Neural progenitor cell (in vitro differentiated cells): Measurements from ENCODE around the gene TNFRSF14. TPM values are rescaled to one million over a fixed set of nuclear protein-coding genes. Genes with fewer than 3 reads are reported as not detected.

Experiments
- DNase-seq: peaks from one replicate; pipeline ENCODE4 v3.0.0-alpha.2; 2016; ENCODE audit warnings: low spot score
- H2AFZ ChIP-seq: fragments of 200-600 bp; sonication (generic); replicated peaks from 2 replicates; pipeline ENCODE4 v1.6.1; 2016; ENCODE audit warnings: antibody characterized with exemption
- H3F3A ChIP-seq: fragments of 200-600 bp; sonication (generic); 2 replicates; pipeline ENCODE4 v1.6.1; 2016; ENCODE audit warnings: antibody characterized with exemption, low read depth
- H3K27ac ChIP-seq: fragments of 200-600 bp; sonication (generic); 2 replicates; pipeline ENCODE4 v1.5.1; 2016; ENCODE audit warnings: mild to moderate bottlenecking
- H3K27me3 ChIP-seq: fragments of 200-600 bp; sonication (generic); 2 replicates; pipeline ENCODE4 v1.6.1; 2016; ENCODE audit warnings: mild to moderate bottlenecking, moderate library complexity
- H3K36me3 ChIP-seq: fragments of 200-600 bp; sonication (generic); 2 replicates; pipeline ENCODE4 v1.5.1; 2016
- H3K4me1 ChIP-seq: fragments of 200-600 bp; sonication (generic); 2 replicates; pipeline ENCODE4 v1.6.1; 2016; ENCODE audit warnings: mixed run types
- H3K4me2 ChIP-seq: fragments of 200-600 bp; sonication (generic); 2 replicates; pipeline ENCODE4 v1.6.1; 2016
- H3K4me3 ChIP-seq: fragments of 200-600 bp; sonication (generic); 2 replicates; pipeline ENCODE4 v1.5.1; 2016
- H3K79me2 ChIP-seq: fragments of 200-600 bp; sonication (generic); 2 replicates; pipeline ENCODE4 v1.6.1; 2016; ENCODE audit warnings: low read depth
- H3K9ac ChIP-seq: fragments of 200-600 bp; sonication (generic); 2 replicates; pipeline ENCODE4 v1.6.1; 2016
- H3K9me3 ChIP-seq: fragments of 200-600 bp; sonication (generic); 2 replicates; pipeline ENCODE4 v1.5.1; 2016; ENCODE audit warnings: low read depth
- H4K20me1 ChIP-seq: fragments of 200-600 bp; sonication (generic); 2 replicates; pipeline ENCODE4 v1.6.1; 2016; ENCODE audit warnings: low read depth
- H3K27ac Mint-ChIP-seq: 3 replicates; pipeline ENCODE4 v1.8.0; 2021; ENCODE audit warnings: mixed read lengths
- H3K27me3 Mint-ChIP-seq: 2 replicates; pipeline ENCODE4 v1.8.0; 2022; ENCODE audit warnings: low read depth, mild to moderate bottlenecking, inconsistent platforms, moderate library complexity, mixed read lengths; ENCODE audit not compliant: insufficient read depth
- H3K36me3 Mint-ChIP-seq: 3 replicates; pipeline ENCODE4 v1.8.0; 2021; ENCODE audit warnings: mixed read lengths
- H3K4me1 Mint-ChIP-seq: 3 replicates; pipeline ENCODE4 v1.8.0; 2021; ENCODE audit warnings: mixed read lengths
- H3K4me3 Mint-ChIP-seq: 3 replicates; pipeline ENCODE4 v1.8.0; 2021; ENCODE audit warnings: mild to moderate bottlenecking, moderate library complexity, mixed read lengths
- H3K9me3 Mint-ChIP-seq: 3 replicates; pipeline ENCODE4 v1.8.0; 2020; ENCODE audit warnings: mixed read lengths
- EZH2 ChIP-seq: fragments of 200-600 bp; sonication (generic); IDR thresholded peaks from 2 replicates; pipeline ENCODE4 v1.6.1; 2017; ENCODE audit warnings: antibody characterized with exemption, mild to moderate bottlenecking, moderate library complexity
- EZH2phosphoT487 ChIP-seq: fragments of 200-600 bp; sonication (generic); IDR thresholded peaks from 2 replicates; pipeline ENCODE4 v1.6.1; 2017; ENCODE audit warnings: antibody characterized with exemption
- total RNA-seq: library from RNA; depleted of rRNA; stranded (reverse); fragments of >200 nt; gene quantifications from 2 replicates; pipeline ENCODE4 v1.2.3, GENCODE V29; 2015; ENCODE audit warnings: low replicate concordance
- TF ChIP-seq, protein P1 (sequence below): fragments of 200-600 bp; sonication (generic); IDR thresholded peaks from 2 replicates; pipeline ENCODE4 v1.5.1; 2017; ENCODE audit warnings: antibody characterized with exemption, mild to moderate bottlenecking

The TNFRSF14 gene
- total RNA-seq, 1 donor from 2014 or later, result not detected

- peak; percentile 76 for DNase-seq
- Histone ChIP-seq H2AFZ (no peak overlapping the region), H3K9me3 (no peaks in the 10 kb centered on the region), H4K20me1 (peaks cover 48% of the 10 kb centered on the region), H3K4me1 (peaks cover 59% of the 10 kb centered on the region), H3K36me3 (no peaks in the 10 kb centered on the region), H3K9ac (peak overlapping the region; percentile 40), H3F3A (peaks cover 23% of the 10 kb centered on the region), H3K27me3 (peaks cover 77% of the 10 kb centered on the region), H3K4me2 (peak overlapping the region; percentile 88), H3K79me2 (peaks cover 19% of the 10 kb centered on the region), H3K27ac (no peak overlapping the region), H3K4me3 (peak overlapping the region; percentile 62)
- Mint-ChIP-seq H3K36me3 (no peaks in the 10 kb centered on the region), H3K4me3 (peak overlapping the region; percentile 96), H3K4me1 (peaks cover 56% of the 10 kb centered on the region), H3K27ac (no peak overlapping the region), H3K9me3 (no peaks in the 10 kb centered on the region), H3K27me3 (peaks cover 22% of the 10 kb centered on the region)
- TF ChIP-seq, protein P1, sequence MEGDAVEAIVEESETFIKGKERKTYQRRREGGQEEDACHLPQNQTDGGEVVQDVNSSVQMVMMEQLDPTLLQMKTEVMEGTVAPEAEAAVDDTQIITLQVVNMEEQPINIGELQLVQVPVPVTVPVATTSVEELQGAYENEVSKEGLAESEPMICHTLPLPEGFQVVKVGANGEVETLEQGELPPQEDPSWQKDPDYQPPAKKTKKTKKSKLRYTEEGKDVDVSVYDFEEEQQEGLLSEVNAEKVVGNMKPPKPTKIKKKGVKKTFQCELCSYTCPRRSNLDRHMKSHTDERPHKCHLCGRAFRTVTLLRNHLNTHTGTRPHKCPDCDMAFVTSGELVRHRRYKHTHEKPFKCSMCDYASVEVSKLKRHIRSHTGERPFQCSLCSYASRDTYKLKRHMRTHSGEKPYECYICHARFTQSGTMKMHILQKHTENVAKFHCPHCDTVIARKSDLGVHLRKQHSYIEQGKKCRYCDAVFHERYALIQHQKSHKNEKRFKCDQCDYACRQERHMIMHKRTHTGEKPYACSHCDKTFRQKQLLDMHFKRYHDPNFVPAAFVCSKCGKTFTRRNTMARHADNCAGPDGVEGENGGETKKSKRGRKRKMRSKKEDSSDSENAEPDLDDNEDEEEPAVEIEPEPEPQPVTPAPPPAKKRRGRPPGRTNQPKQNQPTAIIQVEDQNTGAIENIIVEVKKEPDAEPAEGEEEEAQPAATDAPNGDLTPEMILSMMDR, result no peak
- TF ChIP-seq EZH2, result peak; percentile 68
- TF ChIP-seq EZH2phosphoT487, result peak; percentile 67
Observed at GRCh38 chr1:2528966-2529783, 27.0 kb upstream of the TNFRSF14 start.

GRCh38 chr1:2529784-2530512 lies 26.2 kb upstream of the TNFRSF14 start, which contains the start of gene HES5:
TSS of gene HES5 (minus strand) at chr1:2530263. CDS start at chr1:2530164, 99 bp downstream.
- Histone ChIP-seq H3K4me1 (peaks cover 58% of the 10 kb centered on the region), H2AFZ (no peak within 1 kb of the TSS), H3K27ac (no peak within 1 kb of the TSS), H3K4me2 (peak within 1 kb of the TSS; percentile 88), H3F3A (peaks cover 23% of the 10 kb centered on the region), H3K9ac (peak within 1 kb of the TSS; percentile 53), H3K27me3 (peaks cover 85% of the 10 kb centered on the region), H3K4me3 (peak within 1 kb of the TSS; percentile 62), H3K36me3 (no peaks in the 10 kb centered on the region), H4K20me1 (peaks cover 40% of the 10 kb centered on the region), H3K79me2 (peaks cover 11% of the 10 kb centered on the region), H3K9me3 (no peaks in the 10 kb centered on the region)
- Mint-ChIP-seq H3K4me3 (peak within 1 kb of the TSS; percentile 96), H3K36me3 (no peaks in the 10 kb centered on the region), H3K27ac (no peak within 1 kb of the TSS), H3K4me1 (peaks cover 54% of the 10 kb centered on the region), H3K9me3 (no peaks in the 10 kb centered on the region), H3K27me3 (peaks cover 22% of the 10 kb centered on the region)
- TF ChIP-seq, protein P1, result no peak
- no peak for TF ChIP-seq EZH2phosphoT487
- TF ChIP-seq EZH2, result peak; percentile 63
- DNase-seq, result peak; percentile 99

DNA sequence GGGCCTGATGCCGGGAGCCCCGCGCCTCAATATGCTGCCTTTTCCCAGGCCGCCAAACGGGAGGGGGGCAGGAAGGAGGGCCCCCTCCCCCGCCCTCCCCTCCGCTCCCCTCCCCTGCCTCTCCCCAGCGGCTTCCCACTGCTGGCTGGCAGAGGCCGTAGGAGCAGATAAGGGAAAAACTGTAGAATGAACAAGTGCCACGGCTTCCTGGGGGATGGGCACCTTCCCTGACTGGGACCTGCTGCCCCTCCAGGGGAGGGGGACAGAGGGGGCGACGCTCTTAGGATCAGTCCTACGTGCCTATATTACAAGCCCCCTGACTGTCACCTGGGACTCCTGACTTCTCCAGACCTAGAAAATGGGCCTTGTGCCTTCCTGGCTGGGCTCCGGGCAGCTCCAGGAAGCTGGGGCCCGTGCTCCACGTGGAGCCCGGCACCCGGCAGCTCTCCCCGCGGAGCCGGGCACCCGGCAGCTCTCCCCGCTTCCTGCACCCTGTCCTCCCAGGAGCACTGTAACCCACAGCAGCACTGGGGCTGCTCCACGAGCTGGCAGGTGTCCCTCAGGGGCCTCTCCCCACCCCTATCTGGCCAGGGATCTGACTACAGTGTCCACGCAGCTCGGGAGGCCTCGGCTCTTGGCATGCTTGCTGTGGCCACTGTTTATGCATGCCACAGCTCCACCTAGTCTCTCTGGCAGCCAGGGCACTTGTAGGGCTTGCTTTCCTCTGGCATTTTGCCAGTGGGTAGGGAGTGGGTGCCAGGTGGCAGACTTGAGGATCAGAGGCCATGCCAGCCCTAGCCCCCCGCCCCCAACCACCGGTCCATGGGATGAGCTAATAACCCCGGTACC lies 25.4 kb upstream of the TNFRSF14 start:
- H3K27ac Mint-ChIP-seq, result no peak overlapping the region
- peaks cover 54% of the 10 kb centered on the region for H3K4me1 Mint-ChIP-seq
- DNase-seq, result no peak
- H3K4me3 ChIP-seq, result peak overlapping the region; percentile 3
- peak overlapping the region; percentile 64 for H3K4me2 ChIP-seq
- no peak for TF ChIP-seq EZH2
- TF ChIP-seq EZH2phosphoT487, result no peak
- TF ChIP-seq, protein P1, result no peak
- no peak overlapping the region for H3K27ac ChIP-seq
- H3K27me3 Mint-ChIP-seq, result peaks cover 24% of the 10 kb centered on the region
- H4K20me1 ChIP-seq, result peaks cover 33% of the 10 kb centered on the region
- no peaks in the 10 kb centered on the region for H3K36me3 Mint-ChIP-seq
- peaks cover 23% of the 10 kb centered on the region for H3F3A ChIP-seq
- H3K9me3 ChIP-seq, result no peaks in the 10 kb centered on the region
- H3K79me2 ChIP-seq, result peaks cover 3% of the 10 kb centered on the region
- H2AFZ ChIP-seq, result no peak overlapping the region
- no peaks in the 10 kb centered on the region for H3K36me3 ChIP-seq
- H3K27me3 ChIP-seq, result peaks cover 93% of the 10 kb centered on the region
- H3K4me1 ChIP-seq, result peaks cover 59% of the 10 kb centered on the region
- H3K4me3 Mint-ChIP-seq, result peak overlapping the region; percentile 74
- no peak overlapping the region for H3K9ac ChIP-seq
- no peaks in the 10 kb centered on the region for H3K9me3 Mint-ChIP-seq
